Measurements from ENCODE around the gene FAM184B.

DNA sequence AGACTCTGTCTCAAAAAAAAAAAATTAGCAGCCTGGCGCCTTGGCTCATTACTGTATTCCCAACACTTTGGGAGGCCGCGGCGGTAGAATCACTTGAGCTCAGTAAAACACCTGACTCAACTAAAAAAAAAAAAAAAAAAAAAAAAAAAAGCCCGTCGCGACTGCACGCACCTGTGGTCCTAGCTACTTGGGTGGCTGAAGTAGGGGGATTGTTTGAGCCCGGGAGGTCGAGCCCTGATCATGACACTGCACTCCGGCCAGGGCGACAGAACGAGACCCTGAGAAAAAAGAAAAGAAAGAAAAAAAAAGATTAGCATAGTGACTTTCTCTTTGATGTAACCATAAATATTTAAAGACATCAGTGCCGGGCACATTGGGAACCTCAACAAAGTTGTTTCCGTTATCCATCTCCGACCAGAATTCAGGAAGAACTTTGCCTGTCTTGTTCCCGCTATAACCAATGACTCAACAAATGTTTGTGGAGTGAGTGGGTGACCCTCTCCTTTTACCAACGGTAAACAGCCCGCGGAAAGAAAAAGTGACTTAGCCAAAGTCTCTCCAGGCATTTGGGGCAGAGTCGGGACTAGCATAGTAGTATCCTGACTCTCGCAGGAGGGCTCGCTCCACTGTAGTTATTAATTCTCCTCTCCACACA is 167.5 kb downstream of the FAM184B start:
- TF ChIP-seq, protein P1, sequence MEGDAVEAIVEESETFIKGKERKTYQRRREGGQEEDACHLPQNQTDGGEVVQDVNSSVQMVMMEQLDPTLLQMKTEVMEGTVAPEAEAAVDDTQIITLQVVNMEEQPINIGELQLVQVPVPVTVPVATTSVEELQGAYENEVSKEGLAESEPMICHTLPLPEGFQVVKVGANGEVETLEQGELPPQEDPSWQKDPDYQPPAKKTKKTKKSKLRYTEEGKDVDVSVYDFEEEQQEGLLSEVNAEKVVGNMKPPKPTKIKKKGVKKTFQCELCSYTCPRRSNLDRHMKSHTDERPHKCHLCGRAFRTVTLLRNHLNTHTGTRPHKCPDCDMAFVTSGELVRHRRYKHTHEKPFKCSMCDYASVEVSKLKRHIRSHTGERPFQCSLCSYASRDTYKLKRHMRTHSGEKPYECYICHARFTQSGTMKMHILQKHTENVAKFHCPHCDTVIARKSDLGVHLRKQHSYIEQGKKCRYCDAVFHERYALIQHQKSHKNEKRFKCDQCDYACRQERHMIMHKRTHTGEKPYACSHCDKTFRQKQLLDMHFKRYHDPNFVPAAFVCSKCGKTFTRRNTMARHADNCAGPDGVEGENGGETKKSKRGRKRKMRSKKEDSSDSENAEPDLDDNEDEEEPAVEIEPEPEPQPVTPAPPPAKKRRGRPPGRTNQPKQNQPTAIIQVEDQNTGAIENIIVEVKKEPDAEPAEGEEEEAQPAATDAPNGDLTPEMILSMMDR (IDR thresholded peaks at IDR 0.05) = no peak
- TF ChIP-seq POLR2A (IDR thresholded peaks at IDR 0.05) = no peak
